HepG2 (cell line): Measurements from ENCODE around the gene CFAP46.

Experiments used
- PAF1 ChIP-seq: IDR thresholded peaks from 2 replicates; pipeline ENCODE4 v1.6.1; 2016; ENCODE audit warnings: missing genetic modification reagents, missing compliant biosample characterization
- TF ChIP-seq, protein P1 (sequence below): sonication (generic); formaldehyde crosslinking; IDR thresholded peaks from 2 replicates; pipeline ENCODE4 v1.5.0; 2020; ENCODE audit warnings: mild to moderate bottlenecking, missing genetic modification reagents, moderate library complexity

DNA sequence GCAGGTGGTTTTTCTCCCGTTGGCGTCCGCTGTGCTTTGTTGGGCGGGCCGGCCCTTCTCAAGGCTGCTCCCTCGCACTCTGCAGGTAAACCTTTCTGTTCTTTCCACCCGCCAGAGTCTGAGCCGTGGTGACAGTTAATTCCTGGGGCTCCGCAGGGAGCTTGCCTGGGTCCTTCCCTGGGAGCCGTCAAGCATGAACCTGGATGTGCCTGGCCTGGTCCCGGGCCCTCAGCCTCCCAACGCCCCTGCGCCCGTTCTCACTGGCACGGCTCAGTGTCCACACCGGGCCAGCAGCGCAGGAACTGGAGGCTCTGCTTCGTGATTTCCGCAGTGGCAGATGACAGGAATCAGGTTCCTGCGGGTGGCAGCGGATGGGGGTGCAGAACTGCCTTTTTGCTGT is 145.5 kb downstream of the CFAP46 start:
- TF ChIP-seq, protein P1, sequence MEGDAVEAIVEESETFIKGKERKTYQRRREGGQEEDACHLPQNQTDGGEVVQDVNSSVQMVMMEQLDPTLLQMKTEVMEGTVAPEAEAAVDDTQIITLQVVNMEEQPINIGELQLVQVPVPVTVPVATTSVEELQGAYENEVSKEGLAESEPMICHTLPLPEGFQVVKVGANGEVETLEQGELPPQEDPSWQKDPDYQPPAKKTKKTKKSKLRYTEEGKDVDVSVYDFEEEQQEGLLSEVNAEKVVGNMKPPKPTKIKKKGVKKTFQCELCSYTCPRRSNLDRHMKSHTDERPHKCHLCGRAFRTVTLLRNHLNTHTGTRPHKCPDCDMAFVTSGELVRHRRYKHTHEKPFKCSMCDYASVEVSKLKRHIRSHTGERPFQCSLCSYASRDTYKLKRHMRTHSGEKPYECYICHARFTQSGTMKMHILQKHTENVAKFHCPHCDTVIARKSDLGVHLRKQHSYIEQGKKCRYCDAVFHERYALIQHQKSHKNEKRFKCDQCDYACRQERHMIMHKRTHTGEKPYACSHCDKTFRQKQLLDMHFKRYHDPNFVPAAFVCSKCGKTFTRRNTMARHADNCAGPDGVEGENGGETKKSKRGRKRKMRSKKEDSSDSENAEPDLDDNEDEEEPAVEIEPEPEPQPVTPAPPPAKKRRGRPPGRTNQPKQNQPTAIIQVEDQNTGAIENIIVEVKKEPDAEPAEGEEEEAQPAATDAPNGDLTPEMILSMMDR (CRISPR knock-in tag): no peak
- no peak for TF ChIP-seq PAF1 (CRISPR knock-in tag)
